GM12801 (cell line): ENCODE measurements around the gene TNF.

Experiments
- CTCF ChIP-seq: IDR thresholded peaks from one replicate; pipeline ENCODE4 v1.5.1; 2011; ENCODE audit warnings: control low read depth; ENCODE audit not compliant: insufficient read length; ENCODE audit errors: extremely low read depth

Gene TNF

GRCh38 chr6:31581434-31582229, 6.3 kb downstream of the TNF start:
- TF ChIP-seq CTCF = no peak

GRCh38 chr6:31582230-31582643, 6.9 kb downstream of the TNF start, which contains the start of gene LTB:
LTB (minus strand) TSS chr6:31582424; CDS start chr6:31582417, 7 bp downstream.
- TF ChIP-seq CTCF = no peak

- no peak for TF ChIP-seq CTCF
These were observed 10.1 kb downstream of the TNF start for GRCh38 chr6:31585491-31585890.

GRCh38 chr6:31586008-31586407, 10.6 kb downstream of the TNF start, which contains the start of gene LST1:
LST1 (plus strand) TSS chr6:31586277; CDS start chr6:31587300, 1,023 bp downstream.
- no peak for TF ChIP-seq CTCF

DNA sequence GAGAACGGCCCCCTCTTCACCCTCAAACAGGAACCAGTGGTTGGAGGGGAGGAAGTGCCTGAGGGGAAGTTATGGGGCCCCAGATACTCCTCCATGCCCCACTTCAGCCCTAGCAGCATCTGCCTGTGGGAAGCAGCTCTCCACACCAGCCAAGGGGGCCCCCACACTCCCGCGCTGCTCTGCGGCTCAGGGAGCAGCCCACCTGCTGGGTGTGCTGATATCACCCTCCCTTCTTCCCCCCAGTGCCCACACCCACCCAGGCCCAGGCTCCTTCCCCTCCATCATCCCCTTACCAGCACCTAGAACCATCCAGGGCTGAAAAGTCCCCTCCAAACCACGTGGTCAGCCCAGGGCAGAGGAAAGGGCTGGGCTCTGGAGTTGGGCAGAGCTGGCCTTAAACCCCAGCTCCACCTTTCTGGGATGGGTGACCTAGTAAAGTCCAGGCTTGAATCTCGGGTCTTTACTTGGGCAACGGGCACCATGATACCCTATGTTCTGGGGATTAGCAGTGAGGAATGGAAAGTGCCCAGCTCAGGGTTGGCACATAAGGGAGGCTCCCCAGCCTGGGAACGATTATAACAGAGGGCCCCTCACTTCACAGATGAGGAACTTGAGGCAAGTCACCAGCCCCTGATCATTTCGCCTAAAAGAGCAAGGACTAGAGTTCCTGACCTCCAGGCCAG, 11.4 kb downstream of the TNF start:
- TF ChIP-seq CTCF = no peak

- no peak for TF ChIP-seq CTCF
These were observed 12.7 kb downstream of the TNF start for GRCh38 chr6:31587791-31588777.
